A549 treated with GW870086 at 1 μM for 4 hours (cell line): Measurements from ENCODE around the gene AIPL1. TPM values are rescaled to one million over a fixed set of nuclear protein-coding genes. Genes with fewer than 3 reads are reported as not detected.

ENCODE experiments used
- total RNA-seq: library from RNA; stranded (reverse); fragments of 200-300 nt; extraction: Qiagen RNA extraction; gene quantifications from 5 replicates; pipeline ENCODE4 v1.2.3, GENCODE V29; 2022; ENCODE audit warnings: low read depth

The AIPL1 gene, protein sequence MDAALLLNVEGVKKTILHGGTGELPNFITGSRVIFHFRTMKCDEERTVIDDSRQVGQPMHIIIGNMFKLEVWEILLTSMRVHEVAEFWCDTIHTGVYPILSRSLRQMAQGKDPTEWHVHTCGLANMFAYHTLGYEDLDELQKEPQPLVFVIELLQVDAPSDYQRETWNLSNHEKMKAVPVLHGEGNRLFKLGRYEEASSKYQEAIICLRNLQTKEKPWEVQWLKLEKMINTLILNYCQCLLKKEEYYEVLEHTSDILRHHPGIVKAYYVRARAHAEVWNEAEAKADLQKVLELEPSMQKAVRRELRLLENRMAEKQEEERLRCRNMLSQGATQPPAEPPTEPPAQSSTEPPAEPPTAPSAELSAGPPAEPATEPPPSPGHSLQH
- 0.05 TPM in 1 of 5 replicates, not detected in the others for total RNA-seq

DNA sequence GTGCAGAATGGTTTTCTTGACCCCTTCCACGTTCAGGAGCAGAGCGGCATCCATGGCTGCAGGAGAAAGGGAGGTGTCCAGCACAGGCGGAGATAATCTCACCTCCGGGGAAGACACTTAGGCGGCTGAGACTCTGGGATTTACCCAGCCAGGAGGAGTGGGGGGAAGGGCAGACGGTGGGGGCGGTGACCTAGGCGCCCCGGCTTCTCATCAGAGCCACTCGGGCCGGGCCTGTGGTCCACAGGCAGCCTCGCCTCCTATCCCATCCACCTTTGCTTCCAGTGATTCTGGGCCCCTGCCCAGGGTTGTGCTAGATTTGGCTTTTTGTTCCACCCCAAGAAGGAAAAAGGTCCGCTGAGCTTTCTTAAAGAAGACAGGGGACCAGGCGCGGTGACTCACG, at the start of gene AIPL1:
Gene AIPL1, minus strand, starts transcription at position 71 of the 400 bp plus-strand sequence. Its CDS starts 17 bp downstream, at position 54.

DNA sequence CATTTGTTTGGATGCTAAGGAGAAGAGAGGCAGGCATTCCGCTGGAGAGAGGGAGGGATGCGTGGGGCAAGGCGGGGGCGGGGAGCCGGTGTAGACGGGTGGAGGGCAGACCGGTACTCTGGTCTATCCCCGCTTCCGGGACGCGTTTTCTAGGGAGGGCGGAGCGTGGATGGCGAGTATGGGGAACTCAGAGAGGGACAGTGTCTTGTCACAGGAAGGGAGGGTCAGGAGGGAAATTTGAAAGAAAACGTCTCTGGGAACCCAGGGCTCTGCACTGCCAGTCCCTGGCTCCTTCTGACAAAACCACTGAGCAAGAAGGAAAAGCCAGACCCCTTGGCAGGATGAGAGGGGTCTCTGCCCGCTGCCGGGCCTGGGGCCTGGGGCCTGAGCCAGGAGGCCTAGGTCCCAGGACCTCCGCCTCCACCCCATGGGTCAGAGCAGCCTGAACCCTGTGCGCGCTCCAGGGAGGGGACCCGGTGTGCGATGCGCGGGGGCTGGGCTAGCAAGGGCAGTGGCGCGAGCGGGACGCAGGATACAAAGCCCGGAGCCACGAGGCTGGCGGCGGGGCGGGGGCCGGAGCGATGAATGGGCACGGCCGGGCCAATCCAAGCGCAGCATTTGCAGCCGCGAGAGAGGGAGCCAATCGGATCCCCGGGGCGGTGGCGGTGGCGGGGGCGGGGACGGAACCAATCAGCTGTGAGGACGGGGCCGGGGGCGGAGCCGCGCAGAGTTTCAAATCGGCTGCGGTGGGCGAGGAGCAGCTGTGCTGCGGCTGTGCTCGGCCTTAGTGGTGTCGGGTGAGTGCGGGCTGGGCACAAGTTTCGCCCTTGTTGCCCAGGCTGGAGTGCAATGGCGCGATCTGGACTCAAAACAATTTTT, 9.0 kb upstream of the AIPL1 start, which contains the start of gene PIMREG:
Gene PIMREG, plus strand, starts transcription at position 764 of the 879 bp plus-strand sequence. CDS start 656 bp downstream, outside the sequence.

Other genes with a start within 250 kb of the AIPL1 start
- 40.3 to 52.0 TPM (median 48.4 TPM) in 5 replicates for gene PIMREG, start 9.3 kb upstream of the AIPL1 start, total RNA-seq
- 1.8 to 2.5 TPM (median 2.1 TPM) in 5 replicates for gene PITPNM3, start 121.4 kb upstream of the AIPL1 start, total RNA-seq
- gene KIAA0753, start 205.6 kb upstream of the AIPL1 start, total RNA-seq: 16.9 to 23.2 TPM (median 18.6 TPM) in 5 replicates
- gene TXNDC17, start 205.9 kb upstream of the AIPL1 start, total RNA-seq: 388 to 481 TPM (median 445 TPM) in 5 replicates
- 20.9 to 33.1 TPM (median 31.0 TPM) in 5 replicates for gene MED31, start 216.5 kb upstream of the AIPL1 start, total RNA-seq
- gene C17orf100, start 216.6 kb upstream of the AIPL1 start, total RNA-seq: 1.8 to 2.9 TPM (median 2.5 TPM) in 5 replicates